AG20443 (cell line): Measurements from ENCODE around the gene CPPED1.
"Not testable (repeated sequence)": the region's sequence is repeated elsewhere in the genome, so short reads cannot be mapped to it uniquely, and the experiment has no call there.

ENCODE experiments used
- DNase-seq: peaks from one replicate; pipeline ENCODE4 v3.0.0; 2012; ENCODE audit warnings: low spot score, mixed read lengths

CPPED1 gene

GRCh38 chr16:12803203-12804093 is at the start of gene CPPED1:
TSS of gene CPPED1 (minus strand) at chr16:12803887. CDS start at chr16:12803776, 111 bp downstream.
- peak; percentile 99 for DNase-seq

GRCh38 chr16:12850186-12850585 is 46.5 kb upstream of the CPPED1 start:
- no peak for DNase-seq

GRCh38 chr16:12846592-12846991 is 42.9 kb upstream of the CPPED1 start:
- no peak for DNase-seq

- no peak for DNase-seq
Measured at GRCh38 chr16:12845282-12845681, 41.6 kb upstream of the CPPED1 start.

- DNase-seq, result no peak
Measured at GRCh38 chr16:12837756-12838155, 34.1 kb upstream of the CPPED1 start.

- DNase-seq, result no peak
Measured at GRCh38 chr16:12837291-12837690, 33.6 kb upstream of the CPPED1 start.

- DNase-seq, result peak; percentile 62
Measured at GRCh38 chr16:12833926-12834325, 30.2 kb upstream of the CPPED1 start.

GRCh38 chr16:12829096-12829888 is 25.6 kb upstream of the CPPED1 start:
- DNase-seq, result no peak

GRCh38 chr16:12828206-12828605 is 24.5 kb upstream of the CPPED1 start:
- no peak for DNase-seq

GRCh38 chr16:12826559-12826958 is 22.9 kb upstream of the CPPED1 start:
- no peak for DNase-seq

- DNase-seq, result peak; percentile 87
Measured at GRCh38 chr16:12819126-12820117, 15.7 kb upstream of the CPPED1 start.

GRCh38 chr16:12818326-12818725 is 14.6 kb upstream of the CPPED1 start:
- DNase-seq, result no peak

GRCh38 chr16:12816791-12817214 is 13.1 kb upstream of the CPPED1 start:
- DNase-seq, result not testable (repeated sequence)

- no peak for DNase-seq
Measured at GRCh38 chr16:12815361-12815760, 11.7 kb upstream of the CPPED1 start.

- DNase-seq, result not testable (repeated sequence)
Measured at GRCh38 chr16:12813734-12814133, 10.0 kb upstream of the CPPED1 start.

GRCh38 chr16:12813321-12813720 is 9.6 kb upstream of the CPPED1 start:
- DNase-seq, result not testable (repeated sequence)

- no peak for DNase-seq
Measured at GRCh38 chr16:12811441-12812383, 8.0 kb upstream of the CPPED1 start.

GRCh38 chr16:12805066-12805465 is 1.4 kb upstream of the CPPED1 start:
- no peak for DNase-seq

- no peak for DNase-seq
Measured at GRCh38 chr16:12804395-12804794, 708 bp upstream of the CPPED1 start.

GRCh38 chr16:12802661-12803060 is 1.0 kb downstream of the CPPED1 start:
- no peak for DNase-seq

- DNase-seq, result no peak
Measured at GRCh38 chr16:12802048-12802447, 1.6 kb downstream of the CPPED1 start.
